HG02610 (cell line): ENCODE results near the gene OCA2.
"Not testable (repeated sequence)": the region's sequence is repeated elsewhere in the genome, so short reads cannot be mapped to it uniquely, and the experiment has no call there.

Experiments used
- ATAC-seq: cut with Tn5 transposase; IDR thresholded peaks from one replicate; pipeline ENCODE4 v1.9.1; 2021; ENCODE audit warnings: mild to moderate bottlenecking, moderate library complexity; ENCODE audit not compliant: unreplicated experiment

The OCA2 gene

DNA sequence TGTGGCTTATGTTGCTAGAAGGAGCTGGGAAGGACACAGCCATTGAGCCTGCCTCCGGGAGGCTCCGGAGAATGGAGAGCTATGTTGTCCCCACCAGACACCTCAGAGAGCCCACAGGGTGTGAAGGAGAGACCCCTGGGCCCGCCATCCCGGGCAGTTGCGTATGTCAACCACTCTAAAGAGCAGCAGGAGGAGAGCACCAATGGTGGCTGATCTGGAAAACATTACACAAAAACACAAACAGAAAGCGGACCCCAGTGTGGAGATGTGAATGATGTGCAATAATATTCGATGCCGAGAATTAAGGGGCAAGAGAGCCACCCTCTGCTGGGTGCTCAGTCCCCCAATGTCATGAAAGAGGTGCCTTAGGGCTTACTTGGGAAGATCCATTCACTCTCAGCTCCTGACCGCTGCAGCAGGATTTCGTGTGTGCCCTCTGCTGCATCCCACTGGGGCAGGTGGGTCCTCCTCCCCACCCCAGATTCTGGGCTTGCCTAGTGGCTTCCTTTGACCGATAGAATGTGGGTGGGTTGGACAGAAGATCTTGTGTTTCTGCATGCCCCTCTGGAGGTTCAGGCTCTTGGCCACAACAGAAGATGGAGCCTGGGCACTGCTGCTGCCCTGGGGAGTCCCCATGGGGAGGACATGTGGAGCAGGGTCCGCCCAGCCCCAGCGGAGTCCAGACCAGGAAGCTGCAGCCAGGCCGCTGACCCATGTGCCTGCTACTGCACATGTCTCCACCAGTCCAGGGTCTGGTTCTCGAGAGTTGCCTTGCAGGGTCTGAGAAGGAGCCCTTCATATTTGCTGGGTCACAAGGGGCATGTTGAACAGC, 245.3 kb downstream of the OCA2 start:
- no peak for ATAC-seq

DNA sequence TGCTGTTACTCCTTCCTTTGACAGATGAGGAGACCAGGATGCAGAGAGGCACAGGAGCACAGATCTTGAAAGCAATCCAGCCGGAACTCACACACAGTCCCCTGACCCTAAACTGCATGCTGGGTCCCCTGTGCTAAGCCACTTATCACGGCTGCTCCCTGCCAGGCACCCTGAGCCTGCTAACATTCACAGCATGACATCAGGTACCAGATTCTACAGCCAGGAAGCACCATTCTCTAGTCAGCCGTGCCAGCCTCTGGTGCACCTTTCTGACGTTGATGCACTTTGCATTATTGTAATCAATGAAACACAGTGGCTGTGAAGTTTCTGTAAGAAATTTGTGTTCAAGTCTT, 247.3 kb downstream of the OCA2 start:
- ATAC-seq: no peak

DNA sequence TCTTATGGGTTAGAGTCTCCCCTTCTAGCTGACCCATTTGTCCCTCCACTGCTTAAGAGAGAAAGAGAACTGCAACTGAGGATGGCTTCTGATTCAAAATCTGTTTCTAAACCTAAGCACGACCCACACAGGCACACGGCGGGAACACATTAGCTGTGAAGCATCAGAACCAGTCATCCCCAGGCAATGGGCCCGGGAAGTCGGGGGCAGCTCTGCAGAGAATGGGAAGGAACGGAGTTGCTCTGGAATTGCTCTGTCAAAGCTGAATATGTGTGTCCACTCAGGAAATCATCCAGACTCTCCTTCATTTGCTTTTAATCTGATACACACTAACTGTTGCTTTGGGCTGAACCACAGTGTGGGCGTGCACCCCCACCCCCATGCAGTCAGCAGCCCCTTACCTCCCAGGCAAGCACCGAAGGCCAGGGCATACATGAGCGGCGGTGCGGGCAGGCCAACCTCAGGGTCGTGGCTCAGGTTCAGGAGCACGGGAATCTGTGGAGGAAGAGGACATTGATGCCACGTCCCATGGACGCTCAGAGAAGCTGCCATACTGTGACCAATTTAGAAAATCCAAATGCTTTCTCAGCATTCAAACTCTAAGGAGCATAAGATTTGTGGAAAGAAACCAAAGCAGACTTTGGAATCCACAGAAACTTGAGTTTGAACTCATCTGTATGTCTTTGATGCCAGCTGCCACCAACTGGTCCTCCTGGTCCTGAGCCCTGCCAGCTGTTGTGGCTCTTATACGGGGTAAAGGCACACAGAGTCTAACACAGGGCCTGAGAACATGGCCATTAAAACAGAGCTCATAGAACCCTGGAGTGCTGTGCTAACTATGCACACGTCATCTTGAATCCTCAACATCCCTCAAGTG, 247.9 kb downstream of the OCA2 start:
- no peak for ATAC-seq

DNA sequence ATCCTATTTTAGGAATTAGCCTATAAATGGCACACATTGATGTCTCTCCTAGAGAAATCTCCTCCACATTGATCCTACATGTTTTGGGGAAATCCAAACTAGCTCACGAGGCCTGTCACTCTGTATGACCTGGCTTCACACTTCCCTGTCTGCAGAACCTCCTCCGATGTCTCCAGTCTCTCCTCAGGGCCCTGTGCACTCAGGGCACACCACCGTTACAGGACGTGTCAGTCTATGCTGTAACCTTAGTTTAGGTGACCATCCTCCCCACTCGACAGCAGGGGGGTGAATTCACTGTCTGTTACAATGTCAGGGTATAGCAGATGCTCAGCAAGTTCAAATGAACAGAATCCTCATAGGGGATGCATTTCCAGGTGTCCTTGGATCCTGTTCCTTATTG, 249.1 kb downstream of the OCA2 start:
- ATAC-seq: no peak

DNA sequence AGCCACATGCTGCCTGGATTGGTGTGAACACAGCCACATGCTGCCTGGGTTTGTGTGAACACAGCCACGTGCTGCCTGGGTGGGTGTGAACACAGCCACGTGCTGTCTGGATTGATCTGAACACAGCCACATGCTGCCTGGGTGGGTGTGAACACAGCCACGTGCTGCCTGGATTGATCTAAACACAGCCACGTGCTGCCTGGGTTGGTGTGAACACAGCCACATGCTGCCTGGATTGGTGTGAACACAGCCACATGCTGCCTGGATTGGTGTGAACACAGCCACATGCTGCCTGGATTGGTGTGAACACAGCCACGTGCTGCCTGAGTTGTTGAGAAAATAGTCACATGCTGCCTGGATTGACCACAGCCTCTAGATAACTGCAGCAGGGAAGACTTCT, 250.2 kb downstream of the OCA2 start:
- ATAC-seq: not testable (repeated sequence)

DNA sequence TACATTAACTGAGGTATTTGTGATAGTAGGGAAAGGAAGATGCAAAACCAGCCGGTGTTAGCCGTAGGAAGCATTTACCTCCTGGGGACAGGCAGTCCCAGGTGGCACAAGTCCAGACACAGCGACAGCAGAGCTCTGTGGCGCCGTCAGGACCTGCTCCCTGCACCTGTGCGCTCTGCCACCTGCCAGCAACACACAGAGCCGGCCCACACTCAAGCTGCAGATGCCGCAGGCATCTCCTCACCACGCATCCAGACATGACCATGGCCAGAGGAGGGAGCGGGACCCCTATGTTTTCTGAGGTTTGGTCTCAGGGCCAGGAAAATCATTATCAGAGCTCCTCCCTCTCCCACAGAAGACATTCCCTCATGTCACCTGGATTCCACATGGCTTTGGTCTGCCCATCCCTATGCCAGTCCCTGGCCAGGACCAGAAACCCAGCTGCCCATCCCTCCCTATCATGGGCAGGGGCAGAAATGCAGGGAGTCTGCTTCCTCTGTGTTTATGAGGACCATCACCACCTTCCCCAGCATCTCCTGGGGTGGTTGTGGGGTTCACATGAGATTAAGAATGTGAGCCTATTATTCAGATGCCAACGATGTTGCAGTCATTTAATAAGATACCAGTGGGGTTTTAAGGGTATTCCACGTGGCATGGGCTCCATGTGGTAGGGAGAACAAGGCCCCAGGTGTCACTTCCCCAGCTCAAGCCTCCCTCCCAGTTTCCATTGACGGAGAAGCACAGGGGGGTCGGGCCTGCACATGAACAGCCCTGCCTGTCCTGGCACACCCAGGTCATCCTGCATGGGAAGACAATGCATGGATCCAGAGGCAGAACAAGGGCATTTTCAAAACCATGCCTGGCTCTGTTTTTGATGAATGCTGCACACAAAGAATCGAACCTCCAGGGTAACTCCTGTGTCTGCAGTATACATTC, 251.1 kb downstream of the OCA2 start:
- ATAC-seq: no peak

DNA sequence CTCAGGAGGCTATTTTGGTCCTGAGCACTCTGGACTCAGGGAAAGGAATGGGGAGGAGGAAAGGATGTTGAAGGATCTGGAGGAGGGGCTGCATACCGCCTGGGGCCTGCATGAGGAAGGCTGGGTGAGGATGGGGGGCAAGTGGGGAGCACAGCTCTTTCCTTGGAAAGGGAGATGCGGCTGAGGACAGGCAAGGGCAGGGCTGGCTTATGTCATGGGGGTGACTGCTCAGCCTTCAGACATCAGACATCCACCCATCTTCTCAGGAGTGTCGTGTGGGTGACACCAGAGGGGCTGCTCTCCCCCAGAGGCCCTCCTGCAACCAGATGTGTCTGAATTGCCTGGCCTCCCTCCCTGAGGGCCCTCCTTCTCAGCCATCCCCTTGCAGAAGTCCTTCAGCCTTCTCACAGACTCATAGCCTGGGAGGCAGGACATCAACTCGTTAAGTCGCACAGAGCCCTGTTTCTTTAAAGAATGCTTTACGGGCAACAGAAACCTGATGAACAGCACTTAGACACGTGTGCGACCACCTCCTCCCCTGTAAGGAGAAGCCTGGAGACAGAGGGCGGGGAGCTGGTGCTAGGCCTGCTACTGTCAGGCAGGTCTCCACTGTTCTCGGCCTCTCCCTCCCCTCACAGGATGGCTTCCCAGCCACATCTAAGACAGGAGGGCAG, 252.3 kb downstream of the OCA2 start:
- no peak for ATAC-seq

DNA sequence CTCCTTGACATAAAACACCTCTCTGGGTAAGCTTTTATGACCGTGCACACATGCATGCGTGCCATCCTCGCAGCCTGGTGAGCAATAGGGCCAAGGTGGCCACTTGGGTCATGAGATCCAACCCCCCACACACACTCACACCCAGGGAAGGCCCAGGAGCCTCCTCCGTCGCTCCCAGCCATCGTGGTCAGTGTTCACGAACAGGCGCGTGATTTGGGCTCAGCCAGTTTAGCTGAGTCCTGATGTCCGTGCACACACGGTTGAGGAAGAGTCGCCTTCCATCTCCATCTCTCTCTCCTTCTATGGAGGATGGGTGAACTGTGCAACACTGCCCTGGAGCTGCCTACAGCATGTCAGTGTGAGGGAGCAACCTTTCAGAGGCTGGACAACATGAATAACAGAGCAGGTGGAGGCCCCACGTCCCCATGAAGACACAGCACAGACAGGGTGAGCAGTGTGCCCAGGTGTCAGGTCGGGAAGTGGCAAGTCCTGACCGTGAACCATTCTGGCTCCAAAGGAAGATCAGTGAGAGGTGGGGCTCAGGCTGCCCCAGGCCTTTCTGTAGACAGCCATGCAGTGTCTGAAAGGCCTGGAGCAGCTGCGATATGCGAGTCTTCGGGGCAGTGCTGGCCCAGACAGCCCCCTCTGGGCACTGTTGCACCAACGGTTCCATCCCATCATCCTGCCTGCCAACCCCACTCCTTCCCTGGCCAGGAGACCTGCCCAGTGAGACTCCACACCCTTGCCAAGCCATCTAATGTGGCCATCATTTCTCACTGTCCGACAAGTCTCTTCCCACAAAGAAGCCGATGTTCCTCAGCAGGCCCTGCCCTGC, 253.4 kb downstream of the OCA2 start:
- ATAC-seq: no peak

DNA sequence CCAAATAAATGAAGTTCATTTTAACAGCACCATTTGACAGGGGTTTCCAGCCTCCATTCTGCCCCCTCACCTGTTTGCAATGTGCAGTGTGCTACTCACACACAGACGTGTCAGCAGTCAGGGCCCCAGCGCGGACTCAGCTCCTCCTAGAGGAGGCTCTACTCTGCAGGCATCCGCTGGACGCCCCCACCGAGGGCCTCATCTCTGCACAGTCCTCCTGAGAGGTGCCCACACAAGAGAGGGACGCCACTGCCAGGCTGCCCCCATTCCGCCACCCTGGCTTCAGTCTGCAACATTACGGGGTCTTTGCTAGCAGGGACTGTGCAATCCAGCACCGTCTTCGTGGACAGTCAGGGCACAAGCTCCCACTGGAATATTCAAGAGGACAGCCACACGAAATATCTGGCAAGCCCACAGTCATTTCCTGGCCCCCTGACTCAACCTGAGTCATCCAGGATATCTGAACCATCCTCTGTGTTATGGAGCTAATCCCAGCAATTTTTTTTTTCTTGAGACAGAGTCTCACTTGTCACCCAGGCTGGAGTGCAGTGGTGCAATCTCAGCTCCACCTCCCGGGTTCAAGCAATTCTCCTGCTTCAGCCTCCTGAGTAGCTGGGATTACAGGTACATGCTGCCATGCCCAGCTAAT, 255.0 kb downstream of the OCA2 start:
- no peak for ATAC-seq

DNA sequence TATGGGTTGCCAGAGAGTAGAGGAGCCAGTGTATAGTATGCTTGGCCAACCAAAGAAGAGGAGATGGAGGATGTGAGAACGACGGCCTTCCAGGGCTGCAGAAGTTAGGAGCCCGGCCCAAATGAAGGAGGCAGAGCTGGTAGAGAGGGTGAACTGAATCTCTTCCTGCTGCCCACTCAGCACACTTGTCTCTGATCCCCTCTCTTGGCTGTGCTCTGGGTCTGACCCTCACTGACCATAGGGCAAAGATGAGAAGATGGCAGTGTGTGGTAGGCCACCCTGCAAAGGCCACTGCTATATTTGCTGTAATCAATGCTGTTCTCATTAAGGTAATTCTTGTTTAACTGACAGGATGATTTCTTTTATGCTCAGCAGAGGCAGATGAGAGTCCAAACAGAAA, 256.0 kb downstream of the OCA2 start:
- ATAC-seq: no peak

DNA sequence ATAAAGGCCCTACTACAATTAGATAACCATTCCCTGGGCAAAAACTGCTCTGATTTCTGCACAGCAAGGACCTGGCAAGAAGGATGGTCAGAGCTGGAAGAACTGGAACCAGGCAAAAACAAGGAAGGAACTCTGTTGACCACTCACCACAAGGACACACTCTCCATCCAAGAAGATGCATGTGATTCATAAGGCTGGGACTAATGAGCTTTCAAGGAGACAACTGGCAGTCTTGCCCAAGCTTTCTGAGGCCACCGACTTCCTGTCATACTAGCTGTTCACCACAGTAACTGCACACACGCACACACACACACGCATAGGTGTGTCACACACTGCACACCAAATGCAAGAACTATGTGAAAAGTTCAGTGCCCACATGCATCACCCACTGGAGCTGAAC, 256.6 kb downstream of the OCA2 start:
- ATAC-seq: no peak

DNA sequence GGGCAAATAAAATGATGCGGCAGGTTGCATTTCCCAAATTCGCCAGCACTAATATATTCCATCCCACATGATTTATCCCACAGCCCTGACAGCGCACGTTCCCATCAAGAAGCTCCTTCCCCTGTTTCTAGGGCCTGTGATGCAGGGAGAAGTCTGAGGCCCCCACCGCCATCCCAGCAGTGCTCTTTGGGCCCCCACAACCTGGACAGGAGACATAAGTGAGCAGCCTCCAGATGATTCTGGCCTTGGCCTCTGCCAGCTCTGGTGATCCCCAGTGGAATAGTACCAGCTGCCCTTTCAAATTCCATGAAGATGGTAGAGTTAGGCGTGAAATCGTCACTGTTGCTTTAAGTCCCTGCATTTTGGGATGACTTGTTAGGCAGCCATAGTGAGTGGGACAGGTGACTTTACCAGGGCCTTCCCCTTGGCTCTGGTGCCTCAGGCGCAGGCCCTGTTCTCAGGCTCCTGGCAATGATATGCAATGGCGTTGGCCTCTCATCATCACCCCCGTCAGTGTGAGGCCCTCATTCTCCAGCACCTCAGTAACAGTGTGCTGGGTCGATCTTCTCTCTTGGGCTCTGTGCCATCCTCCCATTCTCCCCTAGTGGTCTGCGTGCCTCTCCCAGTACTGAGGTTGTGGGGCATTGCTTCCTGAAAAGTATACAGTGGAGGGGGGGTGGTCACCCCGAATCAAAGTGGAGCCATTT, 263.7 kb downstream of the OCA2 start:
- ATAC-seq: no peak

DNA sequence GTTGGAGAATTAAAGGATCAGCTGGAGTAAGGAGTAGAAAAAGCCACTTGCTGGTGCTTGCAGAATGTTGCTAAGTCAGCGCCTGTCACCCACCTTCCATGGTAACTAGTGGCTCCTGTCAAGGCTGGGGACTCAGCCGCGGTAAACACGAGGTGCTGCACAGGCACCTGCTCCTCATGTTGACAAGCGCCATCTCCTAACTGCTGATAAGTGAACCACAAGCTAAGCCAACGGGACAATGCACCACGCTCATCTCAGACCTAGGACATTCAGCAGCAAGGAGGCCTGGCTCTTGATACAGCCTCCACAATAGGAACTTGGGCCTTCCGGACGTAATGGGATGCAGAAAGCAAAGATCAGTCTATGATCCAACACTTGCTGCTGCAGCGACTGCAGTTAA, 264.4 kb downstream of the OCA2 start:
- no peak for ATAC-seq

DNA sequence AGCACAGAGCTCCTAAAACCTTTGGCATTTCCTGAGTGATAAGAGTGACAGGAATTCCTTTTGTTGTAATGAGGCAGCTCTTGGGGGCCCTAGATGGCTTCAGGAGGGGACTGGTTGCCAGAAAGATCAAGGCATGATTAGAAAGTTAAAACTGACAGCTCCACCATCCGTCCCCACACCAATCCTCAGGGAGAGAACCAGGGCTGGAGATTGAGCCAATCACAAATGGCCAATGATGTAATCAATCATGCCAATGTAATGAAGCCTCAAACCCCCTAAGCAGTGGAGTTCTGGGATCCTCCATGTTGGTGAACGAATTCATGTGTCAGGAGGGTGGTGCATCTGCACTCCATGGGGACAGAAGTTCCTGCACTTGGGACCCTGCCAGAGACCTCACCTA, 265.1 kb downstream of the OCA2 start:
- ATAC-seq: no peak

DNA sequence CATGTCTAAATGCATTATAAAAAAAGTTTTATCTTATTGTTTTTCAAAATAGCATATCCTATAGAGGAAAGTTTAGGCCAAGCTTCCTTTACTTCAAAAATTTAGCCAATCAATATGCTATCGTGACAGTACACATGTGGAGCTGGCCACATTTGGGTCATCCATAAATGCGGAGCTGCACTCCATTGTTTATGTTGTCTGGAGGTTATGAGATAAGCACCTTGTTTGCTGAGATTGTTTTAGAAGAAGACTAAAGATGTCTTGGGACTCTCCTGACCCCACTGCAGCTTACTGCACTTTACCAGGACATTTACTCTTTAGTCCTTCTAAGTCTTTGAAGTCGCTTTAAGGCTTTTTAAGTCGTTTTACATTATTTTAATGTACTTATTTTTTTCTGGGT, 265.9 kb downstream of the OCA2 start:
- ATAC-seq: no peak

DNA sequence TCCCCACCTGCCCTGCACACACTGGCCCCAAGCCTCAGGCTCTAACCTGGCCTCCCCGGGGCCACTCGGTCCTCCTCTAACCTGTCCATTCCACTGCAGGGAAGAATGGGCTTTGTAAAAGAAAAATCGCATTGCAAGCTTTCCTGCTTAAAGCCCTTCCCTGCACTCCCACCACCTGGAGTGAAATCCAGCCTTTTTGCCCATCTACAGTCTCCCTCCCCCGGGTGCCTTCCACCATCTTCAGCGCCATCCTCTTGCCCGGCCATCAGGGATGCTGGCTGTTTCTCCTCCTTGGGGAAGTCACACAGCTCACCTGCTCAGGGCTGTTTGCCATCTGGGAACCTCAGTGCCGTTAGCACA, 266.9 kb downstream of the OCA2 start:
- no peak for ATAC-seq

DNA sequence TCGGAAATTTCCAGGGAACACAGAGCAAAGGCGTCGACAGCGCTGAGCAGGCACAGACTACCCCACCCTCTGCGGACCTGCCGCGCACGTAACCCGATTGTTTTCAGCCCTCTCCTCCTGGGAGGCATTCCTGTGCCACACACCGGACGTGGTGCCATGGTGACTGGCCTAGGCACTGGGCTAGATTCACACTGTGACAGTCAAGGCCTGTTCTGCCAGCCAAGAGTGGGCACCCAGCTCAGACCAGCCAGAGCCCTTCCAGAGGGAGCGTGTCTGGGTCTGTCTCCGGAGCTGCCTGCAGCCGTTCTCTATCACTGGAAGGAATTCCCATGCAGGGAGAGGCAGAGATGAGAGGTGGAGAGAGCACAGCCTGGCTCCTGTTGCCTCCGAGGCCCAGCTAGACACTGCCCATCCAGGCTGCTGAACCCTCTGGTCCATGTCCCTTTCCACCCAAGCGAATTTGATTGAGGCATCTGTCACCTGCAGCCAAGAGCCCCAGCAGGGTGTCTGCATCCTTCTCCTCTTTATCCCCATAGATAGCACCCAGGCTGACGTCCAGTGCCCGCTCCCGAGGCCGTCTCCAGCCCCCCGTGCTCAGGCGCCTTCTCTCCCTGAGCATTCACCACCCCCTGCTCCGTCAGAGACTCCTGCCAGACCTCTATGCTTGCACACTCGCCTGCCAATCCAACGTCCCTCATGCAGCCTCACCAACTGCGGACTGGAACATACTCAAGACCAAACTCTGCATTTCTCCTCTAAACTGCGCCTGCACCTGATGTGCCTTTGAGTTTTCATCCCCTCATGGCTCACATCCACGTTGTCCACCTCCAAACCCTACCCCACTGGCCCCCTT, 267.5 kb downstream of the OCA2 start:
- ATAC-seq: no peak

DNA sequence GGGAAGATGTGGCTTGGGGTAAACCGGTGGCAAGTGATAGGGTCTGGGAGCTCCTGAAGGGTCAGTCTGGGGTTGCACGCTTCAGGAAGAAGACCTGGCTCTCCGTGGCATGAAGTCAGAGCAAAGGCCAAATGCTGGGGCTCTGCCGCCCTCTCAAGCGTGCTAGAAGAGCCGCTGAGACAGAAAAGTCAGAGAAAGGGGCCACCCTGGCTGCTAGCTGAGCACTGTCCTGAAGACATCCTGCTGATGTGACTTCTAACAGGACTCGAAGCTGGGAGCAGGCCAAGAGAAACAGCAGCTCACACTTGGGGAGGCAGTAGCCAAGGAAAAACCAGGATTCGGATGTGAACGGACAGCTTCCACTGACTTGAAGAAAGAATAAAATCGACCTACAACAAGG, 270.4 kb downstream of the OCA2 start:
- no peak for ATAC-seq
